MM.1S (cell line): ENCODE data around the gene SNX15.

ENCODE experiments used
- EZH2 ChIP-seq: fragments of 300-600 bp; sonication (generic); optimal IDR thresholded peaks from 2 replicates; pipeline ENCODE3; 2017; ENCODE audit warnings: low read depth, mild to moderate bottlenecking, antibody characterized with exemption, low read length, mixed read lengths
- EZH2phosphoT487 ChIP-seq: fragments of 300-600 bp; sonication (generic); IDR thresholded peaks from 2 replicates; pipeline ENCODE4 v1.6.1; 2018; ENCODE audit warnings: antibody characterized with exemption, low read length
- TF ChIP-seq, protein P1 (sequence below): fragments of 300-600 bp; sonication (generic); IDR thresholded peaks from 2 replicates; pipeline ENCODE4 v1.5.1; 2016; ENCODE audit warnings: antibody characterized with exemption, low read length, mixed read lengths

DNA sequence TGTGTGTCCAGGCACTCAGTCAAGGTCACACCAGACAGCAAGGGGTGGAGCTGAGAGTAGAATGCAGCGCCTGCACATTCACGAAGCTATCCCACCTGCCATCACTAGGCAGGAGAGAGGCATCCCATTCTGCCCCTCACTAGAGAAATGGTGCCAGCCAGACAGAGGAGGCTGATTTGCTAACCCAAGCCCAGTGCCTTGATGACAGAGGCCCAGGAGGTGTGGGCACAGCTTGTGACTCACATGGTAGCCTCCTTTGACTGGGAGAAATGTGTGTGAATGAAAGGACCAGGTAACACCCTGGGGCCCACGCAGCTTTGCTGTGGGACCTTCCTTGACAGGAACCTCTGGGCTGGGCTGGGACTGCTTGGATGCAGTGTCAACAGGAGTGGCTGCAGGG is 36.3 kb downstream of the SNX15 start:
- TF ChIP-seq, protein P1, sequence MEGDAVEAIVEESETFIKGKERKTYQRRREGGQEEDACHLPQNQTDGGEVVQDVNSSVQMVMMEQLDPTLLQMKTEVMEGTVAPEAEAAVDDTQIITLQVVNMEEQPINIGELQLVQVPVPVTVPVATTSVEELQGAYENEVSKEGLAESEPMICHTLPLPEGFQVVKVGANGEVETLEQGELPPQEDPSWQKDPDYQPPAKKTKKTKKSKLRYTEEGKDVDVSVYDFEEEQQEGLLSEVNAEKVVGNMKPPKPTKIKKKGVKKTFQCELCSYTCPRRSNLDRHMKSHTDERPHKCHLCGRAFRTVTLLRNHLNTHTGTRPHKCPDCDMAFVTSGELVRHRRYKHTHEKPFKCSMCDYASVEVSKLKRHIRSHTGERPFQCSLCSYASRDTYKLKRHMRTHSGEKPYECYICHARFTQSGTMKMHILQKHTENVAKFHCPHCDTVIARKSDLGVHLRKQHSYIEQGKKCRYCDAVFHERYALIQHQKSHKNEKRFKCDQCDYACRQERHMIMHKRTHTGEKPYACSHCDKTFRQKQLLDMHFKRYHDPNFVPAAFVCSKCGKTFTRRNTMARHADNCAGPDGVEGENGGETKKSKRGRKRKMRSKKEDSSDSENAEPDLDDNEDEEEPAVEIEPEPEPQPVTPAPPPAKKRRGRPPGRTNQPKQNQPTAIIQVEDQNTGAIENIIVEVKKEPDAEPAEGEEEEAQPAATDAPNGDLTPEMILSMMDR, result no peak
- no peak for TF ChIP-seq EZH2
- TF ChIP-seq EZH2phosphoT487, result no peak
